Measurements from ENCODE around the gene METTL1.
A peak's percentile ranks its signal among the peaks of the same experiment; 100 is the strongest.

Gene METTL1

GRCh38 chr12:57729321-57729844, 42.5 kb downstream of the METTL1 start:
- no peak for TF ChIP-seq CTCF (IDR thresholded peaks at IDR 0.05; ENCODE audit: low read depth, low read length)
- no peak for TF ChIP-seq MYC (IDR thresholded peaks at IDR 0.05; ENCODE audit: low read depth, low read length)
- TF ChIP-seq POLR2A (IDR thresholded peaks at IDR 0.05; ENCODE audit: extremely low read depth, insufficient read length), result no peak
- TF ChIP-seq, protein P1, sequence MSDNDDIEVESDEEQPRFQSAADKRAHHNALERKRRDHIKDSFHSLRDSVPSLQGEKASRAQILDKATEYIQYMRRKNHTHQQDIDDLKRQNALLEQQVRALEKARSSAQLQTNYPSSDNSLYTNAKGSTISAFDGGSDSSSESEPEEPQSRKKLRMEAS (IDR thresholded peaks at IDR 0.05; ENCODE audit: low read depth, low read length), result no peak
- no peak overlapping the region for H3K4me3 ChIP-seq (ENCODE audit: low read depth, low read length)
- no peak for DNase-seq (ENCODE audit: low read depth)

GRCh38 chr12:57727758-57728395, 44.0 kb downstream of the METTL1 start:
- TF ChIP-seq CTCF (IDR thresholded peaks at IDR 0.05; ENCODE audit: low read depth, low read length), result no peak
- H3K4me3 ChIP-seq (ENCODE audit: low read depth, low read length), result no peak overlapping the region
- DNase-seq (ENCODE audit: low read depth), result no peak

- DNase-seq (ENCODE audit: low read depth), result no peak
- TF ChIP-seq MYC (IDR thresholded peaks at IDR 0.05; ENCODE audit: low read depth, low read length) (no peak), POLR2A (IDR thresholded peaks at IDR 0.05; ENCODE audit: extremely low read depth, insufficient read length) (no peak), CTCF (IDR thresholded peaks at IDR 0.05; ENCODE audit: low read depth, low read length) (no peak)
- TF ChIP-seq, protein P1 (IDR thresholded peaks at IDR 0.05; ENCODE audit: low read depth, low read length), result no peak
These were observed 44.8 kb downstream of the METTL1 start for GRCh38 chr12:57726884-57727757.

GRCh38 chr12:57726151-57726883, 45.6 kb downstream of the METTL1 start:
- TF ChIP-seq CTCF (IDR thresholded peaks at IDR 0.05; ENCODE audit: low read depth, low read length), result peak; percentile 30
- no peak for TF ChIP-seq POLR2A (IDR thresholded peaks at IDR 0.05; ENCODE audit: extremely low read depth, insufficient read length)
- no peak overlapping the region for H3K4me3 ChIP-seq (ENCODE audit: low read depth, low read length)
- DNase-seq (ENCODE audit: low read depth), result no peak

More at GRCh38 chr12:57726884-57727757, 44.8 kb downstream of the METTL1 start:
- H3K4me3 ChIP-seq (ENCODE audit: low read depth, low read length), result no peak overlapping the region

- no peak for DNase-seq (ENCODE audit: low read depth)
- H3K4me3 ChIP-seq (ENCODE audit: low read depth, low read length), result no peak overlapping the region
- TF ChIP-seq POLR2A (IDR thresholded peaks at IDR 0.05; ENCODE audit: extremely low read depth, insufficient read length) (no peak), CTCF (IDR thresholded peaks at IDR 0.05; ENCODE audit: low read depth, low read length) (no peak), MYC (IDR thresholded peaks at IDR 0.05; ENCODE audit: low read depth, low read length) (no peak)
- TF ChIP-seq, protein P1 (IDR thresholded peaks at IDR 0.05; ENCODE audit: low read depth, low read length), result no peak
These were observed 46.1 kb downstream of the METTL1 start for GRCh38 chr12:57725851-57726150.
